DND-41 (cell line): Measurements from ENCODE around the gene AGXT.

Experiments
- EZH2 ChIP-seq: IDR thresholded peaks from 3 replicates; pipeline ENCODE4 v1.6.1; 2012; ENCODE audit warnings: borderline replicate concordance, low read depth, mild to moderate bottlenecking, moderate library complexity, low read length, inconsistent platforms; ENCODE audit not compliant: severe bottlenecking
- TF ChIP-seq, protein P1 (sequence below): IDR thresholded peaks from 2 replicates; pipeline ENCODE4 v1.5.1; 2012; ENCODE audit warnings: borderline replicate concordance, low read length, moderate library complexity, mild to moderate bottlenecking; ENCODE audit not compliant: poor library complexity, severe bottlenecking; ENCODE audit errors: extremely low read depth

DNA sequence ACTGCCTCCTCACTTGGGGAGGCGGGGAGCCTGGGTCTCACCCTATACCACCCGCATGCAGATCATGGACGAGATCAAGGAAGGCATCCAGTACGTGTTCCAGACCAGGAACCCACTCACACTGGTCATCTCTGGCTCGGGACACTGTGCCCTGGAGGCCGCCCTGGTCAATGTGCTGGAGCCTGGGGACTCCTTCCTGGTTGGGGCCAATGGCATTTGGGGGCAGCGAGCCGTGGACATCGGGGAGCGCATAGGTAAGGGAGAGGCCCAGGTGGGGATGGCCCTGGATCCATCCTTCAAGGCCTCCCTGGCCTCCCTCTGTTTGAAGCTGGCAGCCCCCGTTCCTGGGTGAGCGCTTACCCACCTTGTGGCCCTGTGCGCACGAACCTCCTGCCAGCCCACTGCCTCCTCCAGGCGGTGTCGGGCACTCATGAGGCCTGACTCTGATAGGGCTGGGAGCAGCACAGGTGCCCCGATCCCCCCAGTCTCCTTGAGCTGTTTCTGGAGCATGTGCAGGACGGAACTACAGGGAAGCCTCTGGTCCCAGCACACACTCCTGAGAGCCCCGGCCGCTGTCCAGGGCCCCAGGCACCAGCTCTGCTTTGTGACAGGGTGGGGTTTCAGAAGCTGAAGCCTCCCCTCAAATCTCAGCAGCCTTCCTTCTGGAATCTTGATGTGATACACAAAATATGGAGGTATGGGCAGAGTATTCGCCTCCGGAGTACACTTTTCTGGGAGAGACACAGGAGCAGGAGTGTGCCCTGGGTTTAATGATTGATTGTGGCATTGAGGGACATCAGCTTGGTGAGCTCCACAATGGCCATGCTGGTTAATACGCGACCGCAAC lies 708 bp downstream of the AGXT start:
- TF ChIP-seq, protein P1, sequence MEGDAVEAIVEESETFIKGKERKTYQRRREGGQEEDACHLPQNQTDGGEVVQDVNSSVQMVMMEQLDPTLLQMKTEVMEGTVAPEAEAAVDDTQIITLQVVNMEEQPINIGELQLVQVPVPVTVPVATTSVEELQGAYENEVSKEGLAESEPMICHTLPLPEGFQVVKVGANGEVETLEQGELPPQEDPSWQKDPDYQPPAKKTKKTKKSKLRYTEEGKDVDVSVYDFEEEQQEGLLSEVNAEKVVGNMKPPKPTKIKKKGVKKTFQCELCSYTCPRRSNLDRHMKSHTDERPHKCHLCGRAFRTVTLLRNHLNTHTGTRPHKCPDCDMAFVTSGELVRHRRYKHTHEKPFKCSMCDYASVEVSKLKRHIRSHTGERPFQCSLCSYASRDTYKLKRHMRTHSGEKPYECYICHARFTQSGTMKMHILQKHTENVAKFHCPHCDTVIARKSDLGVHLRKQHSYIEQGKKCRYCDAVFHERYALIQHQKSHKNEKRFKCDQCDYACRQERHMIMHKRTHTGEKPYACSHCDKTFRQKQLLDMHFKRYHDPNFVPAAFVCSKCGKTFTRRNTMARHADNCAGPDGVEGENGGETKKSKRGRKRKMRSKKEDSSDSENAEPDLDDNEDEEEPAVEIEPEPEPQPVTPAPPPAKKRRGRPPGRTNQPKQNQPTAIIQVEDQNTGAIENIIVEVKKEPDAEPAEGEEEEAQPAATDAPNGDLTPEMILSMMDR = no peak
- TF ChIP-seq EZH2 = no peak
